Measurements from ENCODE around the gene PCDHGB2. TPM values are rescaled to one million over a fixed set of nuclear protein-coding genes. Genes with fewer than 3 reads are reported as not detected.
A peak's percentile ranks its signal among the peaks of the same experiment; 100 is the strongest.
"Not testable (repeated sequence)": the region's sequence is repeated elsewhere in the genome, so short reads cannot be mapped to it uniquely, and the experiment has no call there.

The PCDHGB2 gene
- total and polyA plus RNA-seq, 4 donors = 0.38 to 11.7 (median 3.8) TPM

DNA sequence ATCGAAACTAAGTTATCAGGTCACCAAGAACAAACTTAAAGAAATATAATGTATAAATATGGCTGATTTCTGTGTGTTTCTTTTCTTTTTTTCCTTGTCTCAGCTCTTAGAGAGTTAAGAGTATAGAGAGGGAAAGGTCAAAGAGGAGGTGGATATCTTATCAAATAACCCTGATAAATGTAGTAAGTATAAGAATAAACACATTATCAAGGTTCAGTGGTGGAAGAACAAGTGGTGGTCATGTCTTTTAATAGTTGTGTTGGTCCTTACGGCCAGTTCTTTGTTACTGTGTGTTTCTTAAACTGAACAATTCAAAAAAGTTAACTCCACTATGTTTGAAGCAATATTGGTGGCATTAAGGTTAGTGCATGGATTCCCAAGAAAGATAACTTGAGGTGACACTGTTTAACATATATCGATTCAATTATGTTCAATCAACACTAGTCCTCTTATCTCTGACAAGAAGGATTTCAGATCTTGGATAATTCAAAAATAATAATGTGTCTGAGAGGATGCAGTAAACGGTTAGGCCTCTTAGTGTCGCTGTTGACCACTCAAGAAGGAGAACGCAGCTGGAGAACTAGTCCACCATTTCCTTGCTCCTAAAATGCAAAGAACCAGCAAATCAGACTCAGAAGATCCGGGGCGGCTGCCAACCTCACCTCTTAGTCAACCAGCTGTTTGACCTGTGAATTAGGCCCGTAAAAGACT lies 16.4 kb upstream of the PCDHGB2 start, which contains the start of gene PCDHGA3:
PCDHGA3 (plus strand) TSS at position 588 of the 711 bp plus-strand sequence. CDS start 205 bp downstream, outside the sequence.
- 23 to 25% methylated on average over 9 of the region's 9 CpGs for WGBS, 2 donors
- Histone ChIP-seq H3K27me3 (ENCODE audit: control insufficient read depth in 1 of 2, insufficient read depth in 2 of 2, low read length in 1 of 2) (peaks cover 0 to 1% of the 10 kb centered on the region in 2 donors), H3K4me3 (ENCODE audit: low read length in 2 of 2) (peak within 1 kb of the TSS; percentile 29 to 35), H3K4me1 (ENCODE audit: control insufficient read depth in 1 of 2, insufficient read depth in 2 of 2, low read length in 2 of 2) (no peaks in the 10 kb centered on the region), H3K9me3 (ENCODE audit: control insufficient read depth, low read length) (peaks cover 40% of the 10 kb centered on the region), H3K27ac (ENCODE audit: low read depth in 1 of 2, low read length in 2 of 2) (no peak within 1 kb of the TSS), H3K36me3 (ENCODE audit: control insufficient read depth in 1 of 2, insufficient read depth in 2 of 2, low read length in 1 of 2) (no peaks in the 10 kb centered on the region)
- DNase-seq (no peak), ATAC-seq (ENCODE audit: low FRiP score) (no peak)
- intact Hi-C loops (cut with DNase I) = no loop called here

DNA sequence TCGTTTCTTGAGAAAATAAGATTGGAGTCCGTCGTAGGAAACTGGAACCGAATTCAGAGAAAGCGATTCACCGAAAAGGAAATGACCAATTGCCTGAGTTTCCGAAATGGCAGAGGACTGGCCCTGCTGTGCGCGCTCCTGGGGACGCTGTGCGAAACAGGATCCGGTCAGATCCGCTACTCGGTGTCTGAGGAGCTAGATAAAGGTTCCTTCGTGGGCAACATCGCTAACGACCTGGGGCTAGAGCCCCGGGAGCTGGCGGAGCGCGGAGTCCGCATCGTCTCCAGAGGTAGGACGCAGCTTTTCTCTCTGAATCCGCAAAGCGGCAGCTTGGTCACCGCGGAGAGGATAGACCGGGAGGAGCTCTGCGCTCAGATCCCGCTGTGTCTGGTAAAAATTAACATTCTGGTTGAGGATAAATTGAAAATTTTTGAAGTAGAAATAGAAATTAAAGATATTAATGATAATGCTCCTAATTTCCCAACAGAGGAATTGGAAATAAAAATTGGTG lies 15.8 kb upstream of the PCDHGB2 start:
- WGBS, 2 donors = 19 to 23% methylated on average over 31 of the region's 31 CpGs
- Histone ChIP-seq H3K27me3 (ENCODE audit: control insufficient read depth in 1 of 2, insufficient read depth in 2 of 2, low read length in 1 of 2) (peaks cover 0 to 1% of the 10 kb centered on the region in 2 donors), H3K9me3 (ENCODE audit: control insufficient read depth, low read length) (peaks cover 36% of the 10 kb centered on the region), H3K27ac (ENCODE audit: low read depth in 1 of 2, low read length in 2 of 2) (no peak overlapping the region), H3K4me3 (ENCODE audit: low read length in 2 of 2) (peak overlapping the region; percentile 29 to 35), H3K4me1 (ENCODE audit: control insufficient read depth in 1 of 2, insufficient read depth in 2 of 2, low read length in 2 of 2) (no peaks in the 10 kb centered on the region), H3K36me3 (ENCODE audit: control insufficient read depth in 1 of 2, insufficient read depth in 2 of 2, low read length in 1 of 2) (no peaks in the 10 kb centered on the region)
- intact Hi-C loops (cut with DNase I) = no loop called here
- DNase-seq = no peak
- no peak for ATAC-seq (ENCODE audit: low FRiP score)

DNA sequence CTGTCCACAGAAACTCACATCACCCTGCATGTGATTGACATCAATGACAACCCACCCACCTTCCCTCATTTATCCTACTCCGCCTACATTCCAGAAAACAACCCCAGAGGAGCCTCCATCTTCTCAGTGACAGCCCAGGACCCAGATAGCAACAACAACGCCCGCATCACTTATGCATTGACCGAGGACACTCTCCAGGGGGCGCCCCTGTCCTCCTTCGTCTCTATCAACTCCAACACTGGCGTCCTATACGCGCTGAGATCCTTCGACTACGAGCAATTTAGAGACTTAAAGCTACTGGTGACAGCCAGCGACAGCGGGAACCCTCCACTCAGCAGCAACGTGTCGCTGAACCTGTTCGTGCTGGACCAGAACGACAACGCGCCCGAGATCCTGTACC lies 14.5 kb upstream of the PCDHGB2 start:
- intact Hi-C loops (cut with DNase I) = no loop called here
- H3K36me3 ChIP-seq (ENCODE audit: control insufficient read depth in 1 of 2, insufficient read depth in 2 of 2, low read length in 1 of 2) = no peaks in the 10 kb centered on the region
- no peak overlapping the region for H3K27ac ChIP-seq (ENCODE audit: low read depth in 1 of 2, low read length in 2 of 2)
- H3K4me3 ChIP-seq (ENCODE audit: low read length in 2 of 2) = no peak overlapping the region
- peaks cover 36% of the 10 kb centered on the region for H3K9me3 ChIP-seq (ENCODE audit: control insufficient read depth, low read length)
- no peaks in the 10 kb centered on the region for H3K4me1 ChIP-seq (ENCODE audit: control insufficient read depth in 1 of 2, insufficient read depth in 2 of 2, low read length in 2 of 2)
- peaks cover 0 to 1% of the 10 kb centered on the region in 2 donors for H3K27me3 ChIP-seq (ENCODE audit: control insufficient read depth in 1 of 2, insufficient read depth in 2 of 2, low read length in 1 of 2)
- DNase-seq = no peak
- 26 to 33% methylated on average over 20 of the region's 20 CpGs for WGBS, 2 donors
- no peak for ATAC-seq (ENCODE audit: low FRiP score)

DNA sequence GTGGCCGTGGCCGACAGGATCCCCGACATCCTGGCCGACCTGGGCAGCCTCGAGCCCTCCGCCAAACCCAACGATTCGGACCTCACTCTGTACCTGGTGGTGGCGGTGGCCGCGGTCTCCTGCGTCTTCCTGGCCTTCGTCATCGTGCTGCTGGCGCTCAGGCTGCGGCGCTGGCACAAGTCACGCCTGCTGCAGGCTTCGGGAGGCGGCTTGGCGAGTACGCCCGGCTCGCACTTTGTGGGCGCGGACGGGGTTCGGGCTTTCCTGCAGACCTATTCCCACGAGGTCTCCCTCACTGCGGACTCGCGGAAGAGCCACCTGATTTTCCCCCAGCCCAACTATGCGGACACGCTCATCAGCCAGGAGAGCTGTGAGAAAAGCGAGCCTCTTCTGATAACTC lies 13.8 kb upstream of the PCDHGB2 start:
- H3K36me3 ChIP-seq (ENCODE audit: control insufficient read depth in 1 of 2, insufficient read depth in 2 of 2, low read length in 1 of 2); ATAC-seq (ENCODE audit: low FRiP score); H3K4me3 ChIP-seq (ENCODE audit: low read length in 2 of 2); intact Hi-C loops (cut with DNase I); H3K4me1 ChIP-seq (ENCODE audit: control insufficient read depth in 1 of 2, insufficient read depth in 2 of 2, low read length in 2 of 2); H3K27me3 ChIP-seq (ENCODE audit: control insufficient read depth in 1 of 2, insufficient read depth in 2 of 2, low read length in 1 of 2); H3K27ac ChIP-seq (ENCODE audit: low read depth in 1 of 2, low read length in 2 of 2); DNase-seq: not testable (repeated sequence)
- WGBS, 2 donors = 32 to 37% methylated on average over 26 to 29 of the region's 35 CpGs
- H3K9me3 ChIP-seq (ENCODE audit: control insufficient read depth, low read length) = peaks cover 33% of the 10 kb centered on the region

DNA sequence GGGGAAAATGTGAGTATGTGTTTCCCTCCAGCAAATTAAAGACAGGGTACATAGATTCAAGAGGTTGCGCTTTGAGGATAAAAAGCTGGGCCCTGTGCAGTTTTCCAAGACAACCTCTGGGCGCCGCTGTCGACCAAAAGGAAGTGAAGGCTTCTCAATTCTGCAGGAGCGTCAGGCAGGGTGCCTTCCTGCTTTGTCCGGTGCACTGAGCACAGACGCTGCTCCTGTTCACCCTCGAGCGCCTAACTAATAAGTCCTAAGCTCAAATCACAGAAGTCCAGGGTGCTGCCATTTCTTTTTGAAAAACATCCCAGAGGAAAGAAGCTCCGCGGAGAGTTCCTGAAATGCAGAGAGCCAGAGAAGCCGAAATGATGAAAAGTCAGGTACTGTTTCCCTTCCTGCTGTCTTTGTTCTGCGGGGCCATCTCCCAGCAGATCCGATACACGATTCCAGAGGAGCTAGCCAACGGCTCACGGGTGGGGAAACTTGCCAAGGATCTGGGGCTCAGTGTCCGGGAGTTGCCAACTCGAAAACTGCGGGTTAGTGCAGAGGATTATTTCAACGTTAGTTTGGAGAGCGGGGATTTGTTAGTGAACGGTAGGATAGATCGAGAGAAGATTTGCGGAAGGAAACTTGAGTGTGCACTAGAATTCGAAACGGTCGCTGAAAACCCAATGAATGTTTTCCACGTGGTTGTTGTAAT lies 9.7 kb upstream of the PCDHGB2 start, which contains the start of gene PCDHGB1:
PCDHGB1 (plus strand) TSS at position 183 of the 703 bp plus-strand sequence; CDS start at position 345, 162 bp downstream.
- no peak within 1 kb of the TSS for H3K27ac ChIP-seq (ENCODE audit: low read depth in 1 of 2, low read length in 2 of 2)
- DNase-seq (peak in 1 of 2 donors; percentile 62), ATAC-seq (ENCODE audit: low FRiP score) (no peak)
- peaks cover 34% of the 10 kb centered on the region for H3K9me3 ChIP-seq (ENCODE audit: control insufficient read depth, low read length)
- H3K27me3 ChIP-seq (ENCODE audit: control insufficient read depth in 1 of 2, insufficient read depth in 2 of 2, low read length in 1 of 2) = no peaks in the 10 kb centered on the region
- H3K4me1 ChIP-seq (ENCODE audit: control insufficient read depth in 1 of 2, insufficient read depth in 2 of 2, low read length in 2 of 2) = no peaks in the 10 kb centered on the region
- WGBS, 2 donors = 21 to 23% methylated on average over 29 of the region's 29 CpGs
- intact Hi-C loops (cut with DNase I) = loop anchor here in 1 of 2 donors (10.0 kb wide), 1 partner anchor 115 kb away; no protein-coding TSS in a partner anchor
- no peaks in the 10 kb centered on the region for H3K36me3 ChIP-seq (ENCODE audit: control insufficient read depth in 1 of 2, insufficient read depth in 2 of 2, low read length in 1 of 2)
- no peak within 1 kb of the TSS for H3K4me3 ChIP-seq (ENCODE audit: low read length in 2 of 2)

DNA sequence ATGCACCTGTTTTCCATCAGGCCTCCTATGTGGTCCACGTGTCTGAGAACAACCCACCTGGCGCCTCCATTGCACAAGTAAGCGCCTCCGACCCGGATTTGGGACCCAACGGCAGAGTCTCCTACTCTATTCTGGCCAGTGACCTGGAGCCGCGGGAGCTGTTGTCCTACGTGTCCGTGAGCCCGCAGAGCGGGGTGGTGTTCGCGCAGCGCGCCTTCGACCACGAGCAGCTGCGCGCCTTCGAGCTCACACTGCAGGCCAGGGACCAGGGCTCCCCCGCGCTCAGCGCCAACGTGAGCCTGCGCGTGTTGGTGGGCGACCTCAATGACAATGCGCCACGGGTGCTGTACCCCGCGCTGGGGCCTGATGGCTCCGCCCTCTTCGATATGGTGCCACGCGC lies 8.2 kb upstream of the PCDHGB2 start:
- Histone ChIP-seq H3K4me1 (ENCODE audit: control insufficient read depth in 1 of 2, insufficient read depth in 2 of 2, low read length in 2 of 2) (no peaks in the 10 kb centered on the region), H3K27ac (ENCODE audit: low read depth in 1 of 2, low read length in 2 of 2) (no peak overlapping the region), H3K27me3 (ENCODE audit: control insufficient read depth in 1 of 2, insufficient read depth in 2 of 2, low read length in 1 of 2) (no peaks in the 10 kb centered on the region), H3K36me3 (ENCODE audit: control insufficient read depth in 1 of 2, insufficient read depth in 2 of 2, low read length in 1 of 2) (no peaks in the 10 kb centered on the region), H3K4me3 (ENCODE audit: low read length in 2 of 2) (peak overlapping the region in 1 of 2 donors; percentile 38), H3K9me3 (ENCODE audit: control insufficient read depth, low read length) (peaks cover 35% of the 10 kb centered on the region)
- intact Hi-C loops (cut with DNase I) = loop anchor here in 1 of 2 donors (10.0 kb wide), 1 partner anchor 117 kb away; no protein-coding TSS in a partner anchor
- no peak for ATAC-seq (ENCODE audit: low FRiP score)
- DNase-seq = peak in 1 of 2 donors; percentile 44
- 28 to 29% methylated on average over 27 to 36 of the region's 36 CpGs for WGBS, 2 donors

DNA sequence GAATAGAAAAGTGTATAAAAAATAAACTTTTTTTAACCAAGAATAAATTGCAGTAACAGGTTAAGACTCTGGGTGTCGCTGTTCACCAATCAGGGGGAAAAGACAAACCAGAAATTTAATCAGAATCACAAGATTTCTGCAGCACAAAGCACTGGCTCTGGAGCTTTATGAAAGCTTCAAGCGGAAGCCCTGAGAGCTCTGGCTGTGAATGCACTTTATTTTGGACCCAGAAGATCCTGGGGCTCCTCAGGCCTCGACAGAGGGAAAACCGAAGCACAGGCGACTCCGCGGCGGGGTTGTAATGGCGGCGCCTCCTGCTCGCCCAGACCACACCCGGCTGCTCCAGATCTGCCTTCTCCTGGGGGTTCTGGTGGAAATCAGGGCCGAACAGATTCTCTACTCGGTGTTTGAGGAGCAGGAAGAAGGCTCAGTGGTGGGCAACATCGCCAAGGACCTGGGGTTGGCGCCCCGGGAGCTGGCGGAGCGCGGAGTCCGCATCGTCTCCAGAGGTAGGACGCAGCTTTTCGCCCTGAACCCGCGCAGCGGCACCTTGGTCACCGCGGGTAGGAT lies 4.8 kb upstream of the PCDHGB2 start, which contains the start of gene PCDHGA4:
PCDHGA4 (plus strand) TSS at position 122 of the 570 bp plus-strand sequence; CDS start at position 209, 87 bp downstream.
- Histone ChIP-seq H3K4me3 (ENCODE audit: low read length in 2 of 2) (no peak within 1 kb of the TSS), H3K27ac (ENCODE audit: low read depth in 1 of 2, low read length in 2 of 2) (no peak within 1 kb of the TSS), H3K36me3 (ENCODE audit: control insufficient read depth in 1 of 2, insufficient read depth in 2 of 2, low read length in 1 of 2) (no peaks in the 10 kb centered on the region), H3K4me1 (ENCODE audit: control insufficient read depth in 1 of 2, insufficient read depth in 2 of 2, low read length in 2 of 2) (no peaks in the 10 kb centered on the region), H3K9me3 (ENCODE audit: control insufficient read depth, low read length) (peaks cover 40% of the 10 kb centered on the region), H3K27me3 (ENCODE audit: control insufficient read depth in 1 of 2, insufficient read depth in 2 of 2, low read length in 1 of 2) (no peaks in the 10 kb centered on the region)
- ATAC-seq (ENCODE audit: low FRiP score) (no peak), DNase-seq (peak in 1 of 2 donors; percentile 59)
- intact Hi-C loops (cut with DNase I) = loop anchor here in 1 of 2 donors (10.0 kb wide), 1 partner anchor 120 kb away; no protein-coding TSS in a partner anchor
- WGBS, 2 donors = 7 to 15% methylated on average over 29 of the region's 29 CpGs

DNA sequence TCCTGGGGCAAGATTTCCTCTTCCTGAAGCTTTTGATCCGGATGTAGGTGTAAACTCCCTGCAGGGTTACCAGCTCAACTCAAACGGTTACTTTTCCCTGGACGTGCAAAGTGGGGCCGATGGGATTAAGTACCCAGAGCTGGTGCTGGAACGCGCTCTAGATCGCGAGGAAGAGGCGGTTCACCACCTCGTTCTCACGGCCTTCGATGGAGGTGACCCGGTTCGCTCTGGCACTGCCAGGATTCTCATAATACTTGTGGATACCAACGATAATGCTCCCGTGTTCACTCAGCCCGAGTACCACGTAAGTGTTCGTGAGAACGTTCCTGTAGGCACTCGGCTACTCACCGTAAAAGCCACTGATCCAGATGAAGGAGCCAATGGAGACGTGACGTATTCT lies 4.2 kb upstream of the PCDHGB2 start:
- Histone ChIP-seq H3K9me3 (ENCODE audit: control insufficient read depth, low read length) (peaks cover 41% of the 10 kb centered on the region), H3K4me1 (ENCODE audit: control insufficient read depth in 1 of 2, insufficient read depth in 2 of 2, low read length in 2 of 2) (no peaks in the 10 kb centered on the region), H3K4me3 (ENCODE audit: low read length in 2 of 2) (no peak overlapping the region), H3K36me3 (ENCODE audit: control insufficient read depth in 1 of 2, insufficient read depth in 2 of 2, low read length in 1 of 2) (no peaks in the 10 kb centered on the region), H3K27ac (ENCODE audit: low read depth in 1 of 2, low read length in 2 of 2) (no peak overlapping the region), H3K27me3 (ENCODE audit: control insufficient read depth in 1 of 2, insufficient read depth in 2 of 2, low read length in 1 of 2) (no peaks in the 10 kb centered on the region)
- intact Hi-C loops (cut with DNase I) = loop anchor here in 1 of 2 donors (10.0 kb wide), 1 partner anchor 121 kb away; no protein-coding TSS in a partner anchor
- 45 to 46% methylated on average over 24 of the region's 24 CpGs for WGBS, 2 donors
- peak in 1 of 2 donors; percentile 46 for DNase-seq
- no peak for ATAC-seq (ENCODE audit: low FRiP score)

Data from aorta (tissue), 5 donors.